Kidney epithelial cell (primary cell): Measurements from ENCODE around the gene CFAP141. TPM values are rescaled to one million over a fixed set of nuclear protein-coding genes. Genes with fewer than 3 reads are reported as not detected.

Experiments used
- DNase-seq: peaks from one replicate; pipeline ENCODE4 v3.0.0-alpha.2; 2010; ENCODE audit warnings: low read depth
- H3K27me3 ChIP-seq: 2 replicates; pipeline ENCODE4 v1.6.0; 2011; ENCODE audit warnings: low read length; ENCODE audit not compliant: control insufficient read depth, insufficient read depth
- H3K36me3 ChIP-seq: 2 replicates; pipeline ENCODE4 v1.5.1; 2011; ENCODE audit warnings: low read length; ENCODE audit not compliant: control insufficient read depth, insufficient read depth
- H3K4me3 ChIP-seq: 2 replicates; pipeline ENCODE4 v1.5.1; 2011; ENCODE audit warnings: low read depth, mild to moderate bottlenecking, control low read depth, low read length
- total RNA-seq: library from RNA; depleted of rRNA; stranded (reverse); fragments of >200 nt; gene quantifications from 2 replicates; pipeline ENCODE4 v1.2.3, GENCODE V29; 2015
- TF ChIP-seq, protein P1 (sequence below): IDR thresholded peaks from 2 replicates; pipeline ENCODE4 v1.5.1; 2011; ENCODE audit warnings: mild to moderate bottlenecking, moderate library complexity, low read length, control low read depth, inconsistent platforms; ENCODE audit not compliant: insufficient read depth, poor library complexity, severe bottlenecking

Gene CFAP141
- total RNA-seq, 1 donor from 2014 or later, result not detected

GRCh38 chr1:154199563-154199879, 6.6 kb downstream of the CFAP141 start:
- no peak overlapping the region for H3K4me3 ChIP-seq
- no peaks in the 10 kb centered on the region for H3K36me3 ChIP-seq
- DNase-seq, result no peak
- peaks cover under 1% of the 10 kb centered on the region for H3K27me3 ChIP-seq
- TF ChIP-seq, protein P1, sequence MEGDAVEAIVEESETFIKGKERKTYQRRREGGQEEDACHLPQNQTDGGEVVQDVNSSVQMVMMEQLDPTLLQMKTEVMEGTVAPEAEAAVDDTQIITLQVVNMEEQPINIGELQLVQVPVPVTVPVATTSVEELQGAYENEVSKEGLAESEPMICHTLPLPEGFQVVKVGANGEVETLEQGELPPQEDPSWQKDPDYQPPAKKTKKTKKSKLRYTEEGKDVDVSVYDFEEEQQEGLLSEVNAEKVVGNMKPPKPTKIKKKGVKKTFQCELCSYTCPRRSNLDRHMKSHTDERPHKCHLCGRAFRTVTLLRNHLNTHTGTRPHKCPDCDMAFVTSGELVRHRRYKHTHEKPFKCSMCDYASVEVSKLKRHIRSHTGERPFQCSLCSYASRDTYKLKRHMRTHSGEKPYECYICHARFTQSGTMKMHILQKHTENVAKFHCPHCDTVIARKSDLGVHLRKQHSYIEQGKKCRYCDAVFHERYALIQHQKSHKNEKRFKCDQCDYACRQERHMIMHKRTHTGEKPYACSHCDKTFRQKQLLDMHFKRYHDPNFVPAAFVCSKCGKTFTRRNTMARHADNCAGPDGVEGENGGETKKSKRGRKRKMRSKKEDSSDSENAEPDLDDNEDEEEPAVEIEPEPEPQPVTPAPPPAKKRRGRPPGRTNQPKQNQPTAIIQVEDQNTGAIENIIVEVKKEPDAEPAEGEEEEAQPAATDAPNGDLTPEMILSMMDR, result no peak

- DNase-seq, result no peak
- peaks cover 4% of the 10 kb centered on the region for H3K27me3 ChIP-seq
- TF ChIP-seq, protein P1, result peak; percentile 62
- no peaks in the 10 kb centered on the region for H3K36me3 ChIP-seq
- no peak overlapping the region for H3K4me3 ChIP-seq
These were observed 7.2 kb downstream of the CFAP141 start for GRCh38 chr1:154198756-154199562.

GRCh38 chr1:154193821-154194220, 12.3 kb downstream of the CFAP141 start:
- H3K36me3 ChIP-seq, result no peaks in the 10 kb centered on the region
- DNase-seq, result no peak
- TF ChIP-seq, protein P1, result no peak

GRCh38 chr1:154192476-154192875, 13.7 kb downstream of the CFAP141 start:
- no peak overlapping the region for H3K4me3 ChIP-seq
- H3K36me3 ChIP-seq, result no peaks in the 10 kb centered on the region
- TF ChIP-seq, protein P1, result no peak
- DNase-seq, result no peak
- H3K27me3 ChIP-seq, result peaks cover 14% of the 10 kb centered on the region

More at GRCh38 chr1:154193821-154194220, 12.3 kb downstream of the CFAP141 start:
- Histone ChIP-seq H3K4me3 (no peak overlapping the region), H3K27me3 (peaks cover 14% of the 10 kb centered on the region)

GRCh38 chr1:154191990-154192461, 14.1 kb downstream of the CFAP141 start, which contains the start of gene TPM3:
TPM3 (minus strand) TSS chr1:154192100; CDS start chr1:154192018, 82 bp downstream.
- TF ChIP-seq, protein P1, result no peak
- Histone ChIP-seq H3K36me3 (no peaks in the 10 kb centered on the region), H3K27me3 (peaks cover 14% of the 10 kb centered on the region), H3K4me3 (no peak within 1 kb of the TSS)
- no peak for DNase-seq

GRCh38 chr1:154190550-154190949, 15.6 kb downstream of the CFAP141 start:
- H3K27me3 ChIP-seq, result peaks cover 14% of the 10 kb centered on the region
- DNase-seq, result no peak
- no peak overlapping the region for H3K4me3 ChIP-seq
- no peaks in the 10 kb centered on the region for H3K36me3 ChIP-seq
- TF ChIP-seq, protein P1, result no peak
